Endothelial cell of hepatic sinusoid (primary cell): Measurements from ENCODE around the gene CHAT.
"Not testable (repeated sequence)": the region's sequence is repeated elsewhere in the genome, so short reads cannot be mapped to it uniquely, and the experiment has no call there.

Source experiments
- in situ Hi-C: cut with HindIII; loops from 2 replicates; pipeline ENCODE4 v1.10.0; 2017; ENCODE audit warnings: low sequenced_read_pairs

Gene CHAT

DNA sequence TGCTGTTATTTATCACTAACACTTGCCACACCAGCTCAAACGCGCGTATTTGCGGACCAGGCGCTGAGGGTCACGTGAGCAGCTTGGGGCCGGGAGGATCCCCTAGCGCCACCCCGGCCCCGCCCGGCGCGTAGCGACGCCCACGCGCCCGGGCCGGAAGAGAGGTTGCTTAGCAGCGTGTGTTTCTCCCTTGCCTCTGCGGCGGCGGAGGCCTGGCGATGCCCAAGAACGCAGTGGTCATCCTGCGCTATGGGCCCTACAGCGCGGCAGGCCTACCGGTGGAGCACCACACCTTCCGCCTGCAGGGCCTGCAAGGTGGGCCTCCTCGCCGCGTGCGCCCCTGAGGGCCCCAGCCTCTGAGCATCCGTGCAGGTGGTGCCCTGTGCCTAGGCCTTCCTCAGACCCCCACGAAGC lies 65.7 kb downstream of the CHAT start, which contains the start of gene C10orf53:
C10orf53 (plus strand) TSS at position 172 of the 414 bp plus-strand sequence; CDS start at position 219, 47 bp downstream.
- in situ Hi-C loops: no loop called here

DNA sequence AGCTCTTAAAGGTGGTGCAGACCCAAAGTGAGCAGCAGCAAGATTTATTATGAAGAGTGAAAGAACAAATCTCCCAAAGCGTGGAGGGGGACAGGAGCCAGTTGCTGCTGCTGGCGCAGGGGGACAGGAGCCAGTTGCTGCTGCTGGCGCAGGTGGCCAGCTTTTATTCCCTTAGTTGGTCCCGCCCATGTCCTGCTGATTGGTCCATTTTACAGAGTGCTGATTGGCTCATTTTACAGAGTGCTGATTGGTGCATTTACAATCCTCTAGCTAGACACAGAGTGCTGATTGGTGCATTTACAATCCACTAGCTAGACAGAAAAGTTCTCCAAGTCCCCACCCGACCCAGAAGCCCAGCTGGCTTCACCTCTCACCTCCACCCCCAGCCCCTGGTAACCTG lies 68.6 kb downstream of the CHAT start:
- in situ Hi-C loops: not testable (repeated sequence)

DNA sequence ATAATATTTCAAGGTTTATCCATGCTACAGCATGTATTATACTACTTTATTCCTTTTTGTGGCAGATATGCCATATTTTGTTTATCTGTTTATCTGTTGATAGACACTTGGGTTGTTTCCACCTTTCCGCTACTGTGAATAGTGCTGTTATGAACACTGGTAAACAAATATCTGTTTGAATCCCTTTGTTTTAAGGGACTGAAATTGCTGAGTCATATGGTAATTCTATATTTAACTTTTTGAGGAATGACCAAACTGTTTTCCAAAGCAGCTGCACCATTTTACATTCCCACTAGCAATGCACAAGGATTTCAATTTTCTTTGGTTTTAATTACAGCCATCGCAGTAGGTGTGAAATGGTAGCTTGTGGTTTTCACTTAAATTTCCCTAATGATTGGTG lies 69.0 kb downstream of the CHAT start:
- in situ Hi-C loops: no loop called here

DNA sequence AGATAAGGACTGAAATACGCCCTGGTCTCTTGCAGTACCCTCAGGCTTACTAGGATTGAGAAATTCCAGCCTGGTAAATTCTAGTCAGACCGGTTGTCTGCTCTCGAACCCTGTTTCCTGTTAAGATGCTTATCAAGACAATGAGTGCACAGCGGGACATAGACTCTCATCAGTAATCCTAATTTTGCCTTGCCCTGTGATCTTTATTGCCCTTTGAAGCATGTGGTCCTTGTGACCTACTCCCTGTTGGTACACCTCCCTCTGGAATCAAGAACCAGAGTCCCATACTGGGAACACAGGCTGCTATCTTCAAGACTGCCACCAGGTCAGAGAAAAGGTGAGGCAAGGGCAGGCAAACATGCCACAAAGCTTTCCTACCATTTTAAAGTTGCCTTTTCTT lies 72.8 kb downstream of the CHAT start:
- in situ Hi-C loops: no loop called here

DNA sequence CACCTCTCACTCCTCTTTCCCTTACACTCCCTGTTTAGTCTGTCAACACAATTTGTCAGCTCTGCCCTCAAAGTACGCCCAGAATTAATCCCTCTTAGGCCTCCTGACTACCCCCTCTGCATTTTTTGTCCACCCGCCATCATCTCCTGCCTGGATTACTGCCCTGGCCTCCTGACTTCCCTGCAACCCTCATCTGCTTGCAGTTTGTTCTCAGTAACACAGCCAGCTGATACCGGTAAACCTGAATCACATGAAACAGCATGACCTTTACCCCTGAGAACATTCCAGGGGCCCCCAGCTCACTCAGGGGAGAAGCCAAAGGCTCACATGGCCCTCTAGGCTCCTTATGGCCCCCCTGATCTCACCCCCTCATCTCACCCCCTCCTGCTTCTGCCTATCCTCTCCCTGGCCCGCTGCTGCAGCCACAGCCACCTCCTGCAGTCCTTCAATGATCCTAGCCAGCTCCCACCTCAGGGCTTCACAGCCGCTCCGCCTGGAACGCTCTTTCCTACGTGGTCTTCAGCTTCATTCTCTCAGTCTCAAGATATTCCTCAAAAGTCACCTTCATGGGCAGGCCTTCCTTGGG lies 74.5 kb downstream of the CHAT start:
- in situ Hi-C loops: no loop called here

DNA sequence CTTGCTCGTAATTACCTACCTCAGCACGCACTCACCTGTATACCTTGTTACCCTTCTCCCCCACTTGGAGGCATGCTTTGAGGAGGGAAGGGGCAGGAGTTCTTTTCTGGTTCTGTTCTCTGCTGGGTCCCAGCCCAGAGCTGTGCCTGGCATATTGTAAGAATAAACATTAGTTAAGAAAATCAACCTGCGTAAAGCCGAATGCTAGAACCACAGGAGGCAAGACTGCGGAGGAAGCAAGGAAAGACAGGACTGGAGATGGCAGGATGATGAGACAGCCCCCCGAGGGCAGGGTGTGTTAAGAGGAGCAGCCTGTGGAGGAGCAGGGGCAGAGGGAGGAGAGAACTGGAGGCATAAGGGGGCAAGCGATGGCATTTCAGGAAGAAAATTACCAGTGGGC lies 75.1 kb downstream of the CHAT start:
- in situ Hi-C loops: no loop called here

DNA sequence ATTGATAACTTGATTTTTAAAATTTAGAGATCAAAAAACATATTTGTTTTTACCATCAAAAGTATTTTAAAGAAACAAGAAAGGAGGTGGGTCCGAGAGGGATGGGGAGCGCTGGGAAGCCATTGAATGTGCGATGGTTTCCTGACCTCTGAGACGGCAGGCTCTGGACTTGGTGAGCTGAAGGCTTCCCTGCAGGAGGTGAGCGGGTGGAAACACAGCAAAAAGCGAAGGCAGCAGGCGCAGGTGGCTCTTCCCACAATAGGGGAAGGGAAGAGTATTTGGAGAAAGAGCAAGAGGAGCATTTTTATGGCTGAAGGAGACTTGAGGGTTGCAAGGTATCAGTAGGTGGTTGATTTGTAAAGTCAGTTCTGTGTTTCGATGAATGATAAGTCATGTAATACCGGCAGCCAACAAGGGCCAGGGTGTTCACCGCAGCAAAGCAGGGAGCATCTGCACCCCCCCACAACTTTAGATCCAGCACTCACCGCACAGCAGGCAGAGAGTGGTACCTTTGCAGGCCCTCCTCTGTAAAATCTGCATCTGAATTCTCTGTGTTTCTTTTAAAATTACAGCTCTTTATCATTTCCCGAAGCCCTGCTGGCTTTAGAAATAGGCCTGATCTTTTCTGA lies 76.2 kb downstream of the CHAT start:
- in situ Hi-C loops: no loop called here

DNA sequence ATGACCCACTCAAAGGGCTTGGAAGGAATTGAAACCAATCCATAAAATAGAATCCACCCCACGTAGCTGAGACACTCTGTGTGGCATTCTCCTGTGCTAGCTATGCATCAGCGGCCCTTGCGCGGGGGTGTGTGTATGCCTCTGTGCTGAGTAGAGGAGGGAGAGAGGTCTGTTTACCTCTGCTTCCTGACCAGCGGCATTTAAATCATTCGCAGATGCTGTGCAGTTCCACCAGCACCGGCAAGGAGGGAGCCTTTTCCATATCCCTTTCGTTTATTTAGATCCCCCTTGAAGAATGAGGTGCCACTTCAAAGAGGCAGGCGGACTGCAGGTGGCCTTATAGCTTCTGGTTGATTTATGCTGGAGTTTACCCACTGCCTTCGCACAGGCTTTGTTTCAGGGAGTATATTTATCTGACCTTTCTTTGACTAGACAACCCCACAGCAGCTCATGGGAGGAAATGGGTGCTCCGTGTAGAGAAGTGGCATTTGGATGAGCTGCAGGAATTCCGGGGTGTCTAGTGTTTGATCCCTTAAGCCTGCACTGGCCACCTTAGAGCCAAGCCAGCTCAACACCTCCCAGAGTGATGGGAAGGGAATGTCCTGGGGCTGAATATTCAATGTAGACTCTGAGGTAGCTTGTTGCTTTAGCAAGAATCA lies 77.0 kb downstream of the CHAT start:
- in situ Hi-C loops: no loop called here

DNA sequence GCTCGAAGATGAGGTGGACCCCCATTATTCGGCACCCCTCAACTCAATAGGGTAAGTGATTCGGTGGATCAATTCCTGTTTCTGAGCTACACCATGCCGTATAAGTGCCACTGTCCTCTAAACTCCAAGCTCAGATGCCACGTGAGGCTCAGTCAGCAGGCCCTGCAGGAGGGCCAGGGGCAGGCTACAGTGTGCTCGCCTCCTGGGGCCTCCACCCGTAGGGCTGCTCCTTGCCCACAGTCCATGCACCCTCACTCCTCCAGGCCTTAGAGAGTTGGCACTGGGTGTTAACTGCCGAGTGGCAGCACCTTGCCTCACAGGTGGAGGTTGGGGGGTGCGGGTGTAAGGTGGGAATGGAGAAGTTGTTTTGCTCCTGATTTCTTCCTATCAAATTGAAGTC lies 77.8 kb downstream of the CHAT start:
- in situ Hi-C loops: no loop called here

DNA sequence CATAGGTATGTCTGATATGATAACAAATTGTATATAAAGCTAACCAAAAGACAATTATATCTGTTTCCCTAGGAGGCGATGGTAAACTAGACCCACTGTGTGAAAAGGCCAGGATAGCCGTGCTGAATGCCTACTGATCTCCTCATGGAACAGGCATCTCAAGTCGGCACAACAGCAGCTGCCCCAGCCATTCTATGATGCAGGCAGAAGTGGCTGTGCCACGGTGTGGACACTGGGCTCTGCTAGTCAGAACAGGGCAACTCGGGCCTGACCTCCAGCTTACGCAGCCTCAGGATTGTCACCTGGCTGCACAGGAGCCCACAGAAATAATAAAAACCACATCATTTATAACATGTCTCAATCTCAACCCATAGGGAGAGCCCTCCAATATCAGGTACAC lies 80.6 kb downstream of the CHAT start:
- in situ Hi-C loops: no loop called here

DNA sequence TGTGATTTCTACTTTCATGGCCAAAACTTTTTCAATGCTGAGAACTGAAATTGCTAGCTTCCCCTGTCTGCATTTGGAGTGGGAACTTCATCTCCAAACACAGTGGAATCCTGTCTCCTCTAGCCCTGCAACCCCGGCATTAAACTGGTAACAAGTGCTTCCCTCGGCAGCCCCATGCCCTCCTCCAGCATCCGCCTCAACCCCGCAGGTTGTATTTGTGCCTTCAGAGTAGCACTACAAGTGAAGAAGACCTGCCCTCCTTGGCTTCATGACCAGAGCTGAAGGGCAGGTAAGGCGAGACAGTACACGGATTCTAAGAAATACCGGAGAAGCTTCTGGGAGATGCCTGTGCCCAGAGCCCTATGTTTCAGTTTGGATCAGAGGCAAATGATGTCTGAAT lies 82.5 kb downstream of the CHAT start:
- in situ Hi-C loops: no loop called here

DNA sequence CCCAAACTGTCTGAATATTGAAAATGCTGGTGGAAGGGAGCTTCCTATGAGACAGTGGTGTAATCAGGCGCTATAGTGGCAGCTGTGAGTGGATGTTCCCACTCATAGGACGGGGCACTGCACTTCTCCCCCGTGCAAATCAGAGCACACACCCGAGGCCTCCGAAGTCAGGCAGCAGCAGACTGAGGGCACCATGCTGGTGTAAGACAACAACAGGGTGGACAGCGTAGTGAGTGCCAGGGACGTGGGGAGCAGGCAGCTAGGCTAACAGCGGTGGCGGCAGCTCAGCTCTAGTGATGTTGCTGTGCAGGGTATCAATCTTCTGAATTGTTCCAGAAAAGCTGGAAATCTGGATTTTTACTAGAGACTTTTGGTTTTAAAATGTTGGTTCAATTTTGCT lies 84.8 kb downstream of the CHAT start:
- in situ Hi-C loops: no loop called here

DNA sequence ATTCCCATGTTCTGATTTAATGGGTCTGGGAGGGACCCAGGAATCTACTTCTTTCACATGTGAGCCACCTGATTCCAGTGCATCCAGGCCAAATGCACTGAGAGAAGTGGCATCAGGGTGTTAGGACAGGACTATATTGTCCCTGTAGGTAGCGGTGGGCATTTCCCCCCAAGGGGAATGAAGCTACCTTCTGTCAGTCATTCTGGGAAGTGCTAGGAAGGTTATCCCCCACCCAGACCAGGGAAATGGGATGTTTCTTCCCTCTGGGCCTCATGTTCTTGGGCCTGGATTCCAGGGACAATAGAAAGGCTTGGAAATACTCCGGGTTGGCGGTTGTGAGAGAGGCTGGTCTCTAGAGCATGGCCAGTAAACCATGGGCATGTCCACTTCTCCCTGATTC lies 86.4 kb downstream of the CHAT start:
- in situ Hi-C loops: no loop called here

DNA sequence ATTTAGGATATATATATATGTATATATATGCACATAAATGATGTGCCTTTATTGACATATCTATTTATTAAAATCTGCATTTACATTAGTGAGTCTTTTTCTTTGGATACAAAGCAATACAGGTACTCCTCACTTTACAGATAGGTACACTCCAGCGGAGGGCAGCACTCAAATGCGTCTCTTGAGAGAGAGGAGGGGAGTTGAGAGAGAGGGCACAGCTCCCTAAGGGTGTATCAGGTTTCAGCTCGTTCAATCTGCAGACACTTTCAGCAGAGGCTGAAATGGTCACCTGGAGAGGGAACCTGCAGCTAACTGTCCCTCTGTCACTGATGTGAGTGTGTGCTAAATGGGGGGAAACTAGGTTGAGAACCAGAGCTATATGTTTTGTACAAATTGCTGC lies 87.2 kb downstream of the CHAT start:
- in situ Hi-C loops: no loop called here

DNA sequence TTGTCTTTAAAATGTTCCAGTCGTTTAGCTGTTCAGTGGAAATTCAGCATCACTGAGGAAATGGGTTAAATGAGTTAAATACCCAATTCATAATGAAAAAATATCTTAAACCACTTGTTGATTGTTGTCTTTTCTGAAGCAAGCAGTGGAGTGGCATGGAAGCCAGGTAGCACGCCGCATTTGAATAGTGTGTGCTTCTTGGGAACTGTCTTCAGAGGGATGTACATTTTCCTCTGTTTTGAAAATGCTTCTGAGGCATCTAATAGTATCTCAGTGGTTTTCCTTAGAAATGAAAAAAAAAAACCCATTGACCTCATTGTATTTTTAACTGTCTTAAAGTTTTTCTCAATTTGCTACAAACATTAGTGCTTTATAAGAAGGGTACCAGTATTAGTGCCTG lies 93.7 kb downstream of the CHAT start:
- in situ Hi-C loops: no loop called here

DNA sequence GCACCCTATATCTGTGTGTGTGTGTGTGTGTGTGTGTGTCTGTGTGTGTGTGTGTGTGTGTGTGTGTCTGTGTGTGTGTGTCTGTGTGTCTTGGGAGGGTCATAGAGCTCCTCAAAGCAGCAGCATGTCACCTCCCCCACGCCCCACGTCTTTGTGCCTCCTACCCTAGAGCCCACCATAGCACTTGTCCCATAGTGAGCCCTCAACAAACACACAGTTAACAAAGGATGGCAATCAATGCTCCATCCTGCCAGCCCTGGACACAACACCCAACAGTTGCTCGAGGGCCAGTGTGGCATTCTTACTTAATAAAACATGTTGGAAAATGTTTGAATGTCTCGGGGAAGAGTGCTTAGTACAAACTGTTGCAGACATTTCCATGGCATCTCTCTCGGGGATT lies 96.1 kb downstream of the CHAT start:
- in situ Hi-C loops: no loop called here

DNA sequence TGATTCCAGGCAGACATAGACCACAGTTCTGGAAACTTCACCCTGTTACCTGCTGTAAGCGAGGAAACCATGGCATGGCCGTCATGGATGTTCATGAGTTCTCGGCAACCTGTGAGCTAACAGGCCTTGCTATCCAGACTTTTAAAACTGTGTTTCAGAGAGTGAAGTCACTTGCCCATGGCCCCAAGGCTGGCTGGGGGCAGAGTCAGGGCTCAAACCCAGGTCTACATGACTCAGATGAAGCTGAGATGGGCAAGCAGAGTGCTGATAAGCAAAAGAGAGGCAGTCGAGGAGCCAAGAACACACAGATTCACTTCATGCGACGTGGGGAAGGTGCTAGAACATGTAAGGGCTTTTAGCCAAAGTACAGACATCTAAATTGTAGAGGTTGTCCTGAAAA lies 97.1 kb downstream of the CHAT start:
- in situ Hi-C loops: no loop called here

DNA sequence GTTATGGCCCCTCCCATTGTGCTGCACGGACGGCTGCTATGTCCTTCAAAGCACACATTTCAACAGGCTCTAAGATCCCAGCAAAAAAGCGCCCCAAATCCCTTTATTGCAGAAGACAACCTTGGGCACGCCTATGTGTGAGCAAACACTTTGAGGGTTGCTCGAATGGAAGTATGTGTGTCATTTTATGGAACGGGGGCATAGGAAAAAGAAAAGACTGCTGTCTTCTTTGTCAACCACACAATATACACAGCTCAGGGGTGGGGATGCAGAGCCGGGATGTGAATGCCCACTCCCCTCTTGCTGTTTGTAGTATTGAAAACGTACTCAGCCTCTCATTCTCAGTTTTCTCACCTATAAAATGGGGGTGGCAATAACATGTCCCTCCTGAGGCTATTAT lies 97.6 kb downstream of the CHAT start:
- in situ Hi-C loops: no loop called here

DNA sequence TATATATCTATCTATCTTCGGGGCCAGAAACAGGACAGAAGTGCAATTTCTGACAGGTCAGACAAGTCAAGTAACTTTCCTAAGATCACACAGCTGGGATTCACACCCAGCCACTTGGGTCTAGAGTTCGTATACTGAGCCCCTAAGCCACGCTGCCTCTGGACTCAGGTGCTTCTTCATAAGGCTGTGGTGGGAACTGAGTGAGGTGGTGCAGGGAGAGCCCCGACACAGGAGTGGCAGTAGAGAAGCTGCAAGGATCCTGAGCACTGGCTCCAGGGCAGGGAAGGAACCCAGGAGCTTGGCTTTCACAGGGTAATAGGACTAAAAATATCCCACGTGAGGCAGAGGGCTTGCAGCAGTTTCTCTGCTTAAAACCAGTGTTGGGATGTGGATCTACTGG lies 99.4 kb downstream of the CHAT start:
- in situ Hi-C loops: no loop called here
